ENCODE results near the gene DDX60. TPM values are rescaled to one million over a fixed set of nuclear protein-coding genes. Genes with fewer than 3 reads are reported as not detected.

The DDX60 gene, protein sequence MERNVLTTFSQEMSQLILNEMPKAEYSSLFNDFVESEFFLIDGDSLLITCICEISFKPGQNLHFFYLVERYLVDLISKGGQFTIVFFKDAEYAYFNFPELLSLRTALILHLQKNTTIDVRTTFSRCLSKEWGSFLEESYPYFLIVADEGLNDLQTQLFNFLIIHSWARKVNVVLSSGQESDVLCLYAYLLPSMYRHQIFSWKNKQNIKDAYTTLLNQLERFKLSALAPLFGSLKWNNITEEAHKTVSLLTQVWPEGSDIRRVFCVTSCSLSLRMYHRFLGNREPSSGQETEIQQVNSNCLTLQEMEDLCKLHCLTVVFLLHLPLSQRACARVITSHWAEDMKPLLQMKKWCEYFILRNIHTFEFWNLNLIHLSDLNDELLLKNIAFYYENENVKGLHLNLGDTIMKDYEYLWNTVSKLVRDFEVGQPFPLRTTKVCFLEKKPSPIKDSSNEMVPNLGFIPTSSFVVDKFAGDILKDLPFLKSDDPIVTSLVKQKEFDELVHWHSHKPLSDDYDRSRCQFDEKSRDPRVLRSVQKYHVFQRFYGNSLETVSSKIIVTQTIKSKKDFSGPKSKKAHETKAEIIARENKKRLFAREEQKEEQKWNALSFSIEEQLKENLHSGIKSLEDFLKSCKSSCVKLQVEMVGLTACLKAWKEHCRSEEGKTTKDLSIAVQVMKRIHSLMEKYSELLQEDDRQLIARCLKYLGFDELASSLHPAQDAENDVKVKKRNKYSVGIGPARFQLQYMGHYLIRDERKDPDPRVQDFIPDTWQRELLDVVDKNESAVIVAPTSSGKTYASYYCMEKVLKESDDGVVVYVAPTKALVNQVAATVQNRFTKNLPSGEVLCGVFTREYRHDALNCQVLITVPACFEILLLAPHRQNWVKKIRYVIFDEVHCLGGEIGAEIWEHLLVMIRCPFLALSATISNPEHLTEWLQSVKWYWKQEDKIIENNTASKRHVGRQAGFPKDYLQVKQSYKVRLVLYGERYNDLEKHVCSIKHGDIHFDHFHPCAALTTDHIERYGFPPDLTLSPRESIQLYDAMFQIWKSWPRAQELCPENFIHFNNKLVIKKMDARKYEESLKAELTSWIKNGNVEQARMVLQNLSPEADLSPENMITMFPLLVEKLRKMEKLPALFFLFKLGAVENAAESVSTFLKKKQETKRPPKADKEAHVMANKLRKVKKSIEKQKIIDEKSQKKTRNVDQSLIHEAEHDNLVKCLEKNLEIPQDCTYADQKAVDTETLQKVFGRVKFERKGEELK (N-terminal part only)
- total RNA-seq = 10 to 100 TPM; 13.7 to 23.3 (median 17.4) TPM

DNA sequence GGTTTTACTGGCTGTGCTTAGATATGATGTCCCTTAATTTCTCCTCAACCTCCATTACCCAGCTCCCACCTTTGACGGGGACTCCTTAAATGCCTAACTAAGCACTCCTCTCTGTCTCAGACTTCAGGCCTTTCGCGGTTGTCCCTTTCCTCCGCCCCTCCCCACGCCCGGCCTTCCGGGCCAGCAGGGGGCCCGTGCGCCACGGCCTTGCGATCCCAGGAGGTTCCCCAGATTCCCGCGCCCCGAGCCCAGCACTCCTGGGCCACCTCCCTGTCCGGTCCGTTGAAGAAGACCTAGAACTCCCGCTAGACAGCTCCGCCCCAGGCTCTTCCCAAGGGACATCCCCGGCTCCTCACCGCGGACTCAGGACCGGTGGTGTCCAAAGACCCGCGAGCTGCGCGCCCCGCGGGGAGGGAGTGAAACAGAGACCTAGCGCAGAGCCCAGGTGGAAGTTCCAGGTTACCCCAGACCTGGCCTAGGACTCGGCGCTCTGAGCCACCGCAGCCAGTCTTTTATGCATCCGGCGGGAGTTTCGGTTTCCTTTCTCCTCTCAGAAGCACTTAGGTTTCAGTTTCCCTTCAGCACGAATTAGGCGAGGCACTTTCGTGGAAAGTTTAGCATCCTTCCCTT is at the start of gene DDX60:
DDX60 (minus strand) TSS at position 487 of the 630 bp plus-strand sequence. CDS start 7,493 bp downstream, outside the sequence.
- peak within 1 kb of the TSS; percentile 68 to 86 (median 73) for H3K4me3 ChIP-seq
- H3K9me3 ChIP-seq = no peaks in the 10 kb centered on the region
- no peaks in the 10 kb centered on the region for H3K27me3 ChIP-seq
- H3K27ac ChIP-seq = peak within 1 kb of the TSS; percentile 83 to 97 (median 96)
- TF ChIP-seq, protein P1, sequence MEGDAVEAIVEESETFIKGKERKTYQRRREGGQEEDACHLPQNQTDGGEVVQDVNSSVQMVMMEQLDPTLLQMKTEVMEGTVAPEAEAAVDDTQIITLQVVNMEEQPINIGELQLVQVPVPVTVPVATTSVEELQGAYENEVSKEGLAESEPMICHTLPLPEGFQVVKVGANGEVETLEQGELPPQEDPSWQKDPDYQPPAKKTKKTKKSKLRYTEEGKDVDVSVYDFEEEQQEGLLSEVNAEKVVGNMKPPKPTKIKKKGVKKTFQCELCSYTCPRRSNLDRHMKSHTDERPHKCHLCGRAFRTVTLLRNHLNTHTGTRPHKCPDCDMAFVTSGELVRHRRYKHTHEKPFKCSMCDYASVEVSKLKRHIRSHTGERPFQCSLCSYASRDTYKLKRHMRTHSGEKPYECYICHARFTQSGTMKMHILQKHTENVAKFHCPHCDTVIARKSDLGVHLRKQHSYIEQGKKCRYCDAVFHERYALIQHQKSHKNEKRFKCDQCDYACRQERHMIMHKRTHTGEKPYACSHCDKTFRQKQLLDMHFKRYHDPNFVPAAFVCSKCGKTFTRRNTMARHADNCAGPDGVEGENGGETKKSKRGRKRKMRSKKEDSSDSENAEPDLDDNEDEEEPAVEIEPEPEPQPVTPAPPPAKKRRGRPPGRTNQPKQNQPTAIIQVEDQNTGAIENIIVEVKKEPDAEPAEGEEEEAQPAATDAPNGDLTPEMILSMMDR (IDR thresholded peaks at IDR 0.05) = peak in 4 of 6 experiments; percentile 31 to 68 (median 57)
- TF ChIP-seq POLR2A (IDR thresholded peaks at IDR 0.05) = peak; percentile 47 to 72
- DNase-seq = peak; percentile 78 to 94 (median 85)
- H3K4me1 ChIP-seq = peaks cover 0 to 12% (median 0%) of the 10 kb centered on the region in 4 donors
- no peaks in the 10 kb centered on the region for H3K36me3 ChIP-seq

DNA sequence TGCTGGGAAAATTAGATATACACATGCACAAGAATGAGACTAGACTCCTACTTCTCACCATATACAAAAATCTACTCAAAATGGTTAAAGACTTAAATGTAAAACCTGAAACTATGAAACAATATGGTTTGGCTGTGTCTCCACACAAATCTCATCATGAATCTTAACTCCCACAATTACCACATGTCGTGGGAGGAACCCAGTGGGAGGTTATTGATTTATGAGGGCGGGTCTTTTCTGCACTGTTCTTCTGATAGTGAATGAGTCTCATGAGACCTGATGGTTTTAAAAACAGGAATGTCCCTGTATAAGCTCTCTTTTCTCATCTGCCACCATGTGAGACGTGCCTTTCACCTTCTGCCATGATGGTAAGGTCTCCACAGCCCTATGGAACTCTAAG is 48.5 kb upstream of the DDX60 start:
- H3K9me3 ChIP-seq = no peaks in the 10 kb centered on the region
- H3K4me3 ChIP-seq = no peak overlapping the region
- no peaks in the 10 kb centered on the region for H3K4me1 ChIP-seq
- TF ChIP-seq, protein P1 (IDR thresholded peaks at IDR 0.05) = no peak
- no peak for TF ChIP-seq POLR2A (IDR thresholded peaks at IDR 0.05)
- DNase-seq = no peak
- no peak overlapping the region for H3K27ac ChIP-seq
- H3K27me3 ChIP-seq = no peaks in the 10 kb centered on the region
- peaks cover 0 to 10% (median 0%) of the 10 kb centered on the region in 3 donors for H3K36me3 ChIP-seq

DNA sequence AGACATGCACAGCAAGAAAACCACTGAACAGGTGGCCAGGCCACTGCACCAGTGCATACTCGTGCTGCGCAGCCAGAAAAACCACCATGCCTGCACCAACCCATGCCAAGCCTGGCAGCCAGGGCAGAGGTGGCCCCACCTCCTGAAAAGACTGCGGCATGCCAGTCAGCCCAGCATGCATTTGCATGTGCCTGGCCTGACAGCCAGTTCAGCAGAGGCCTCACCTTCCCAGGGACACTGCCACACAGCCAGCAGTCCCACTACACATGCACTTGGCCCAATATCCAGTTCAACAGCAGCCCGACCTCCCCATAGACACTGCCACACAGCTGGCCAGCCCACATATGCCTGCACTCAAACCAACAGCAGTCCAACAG is 43.5 kb upstream of the DDX60 start:
- Histone ChIP-seq H3K9me3 (no peaks in the 10 kb centered on the region), H3K36me3 (peaks cover 0 to 36% (median 0%) of the 10 kb centered on the region in 3 donors), H3K27me3 (no peaks in the 10 kb centered on the region), H3K4me1 (no peaks in the 10 kb centered on the region), H3K4me3 (no peak overlapping the region), H3K27ac (no peak overlapping the region)
- no peak for DNase-seq
- TF ChIP-seq POLR2A (IDR thresholded peaks at IDR 0.05) = no peak
- TF ChIP-seq, protein P1 (IDR thresholded peaks at IDR 0.05) = no peak

DNA sequence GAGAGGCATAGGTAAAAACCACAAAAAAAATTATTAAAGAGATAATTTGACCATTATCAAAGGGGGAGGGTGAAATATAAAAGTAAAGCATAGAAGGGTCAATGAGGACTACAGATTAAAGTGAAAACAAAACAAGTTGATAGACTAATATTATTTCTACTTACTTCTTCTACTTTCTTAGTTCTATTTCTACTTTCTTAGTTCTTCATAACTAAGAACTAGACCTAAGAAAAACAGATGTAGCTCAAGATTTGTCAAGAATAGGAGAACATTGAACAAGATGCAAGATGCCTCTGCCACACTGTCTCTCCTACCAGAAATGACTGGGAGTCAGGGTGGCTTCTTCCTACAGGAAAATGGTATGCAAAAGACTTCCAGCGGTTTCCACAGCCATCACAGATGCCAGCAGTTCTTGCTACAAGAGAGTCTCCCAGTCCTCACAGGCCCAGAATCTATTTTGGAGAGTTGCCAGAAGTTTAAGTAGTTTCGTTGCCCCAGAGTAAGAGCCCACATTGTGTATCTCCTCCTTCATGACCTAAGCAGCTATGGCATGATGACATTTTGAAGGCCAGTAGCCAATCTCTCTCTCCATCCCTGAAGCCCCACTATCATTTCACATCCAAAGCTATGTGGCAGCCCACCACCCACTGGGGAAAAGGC is 42.9 kb upstream of the DDX60 start:
- H3K27ac ChIP-seq = no peak overlapping the region
- peaks cover 0 to 39% (median 0%) of the 10 kb centered on the region in 3 donors for H3K36me3 ChIP-seq
- H3K9me3 ChIP-seq = no peaks in the 10 kb centered on the region
- no peak for DNase-seq
- no peak overlapping the region for H3K4me3 ChIP-seq
- no peaks in the 10 kb centered on the region for H3K27me3 ChIP-seq
- H3K4me1 ChIP-seq = no peaks in the 10 kb centered on the region
- TF ChIP-seq, protein P1 (IDR thresholded peaks at IDR 0.05) = no peak
- no peak for TF ChIP-seq POLR2A (IDR thresholded peaks at IDR 0.05)
